ENCODE data around the gene NPSR1. TPM values are rescaled to one million over a fixed set of nuclear protein-coding genes. Genes with fewer than 3 reads are reported as not detected.

The NPSR1 gene
- total RNA-seq, 2 experiments from 2014 or later: not detected

DNA sequence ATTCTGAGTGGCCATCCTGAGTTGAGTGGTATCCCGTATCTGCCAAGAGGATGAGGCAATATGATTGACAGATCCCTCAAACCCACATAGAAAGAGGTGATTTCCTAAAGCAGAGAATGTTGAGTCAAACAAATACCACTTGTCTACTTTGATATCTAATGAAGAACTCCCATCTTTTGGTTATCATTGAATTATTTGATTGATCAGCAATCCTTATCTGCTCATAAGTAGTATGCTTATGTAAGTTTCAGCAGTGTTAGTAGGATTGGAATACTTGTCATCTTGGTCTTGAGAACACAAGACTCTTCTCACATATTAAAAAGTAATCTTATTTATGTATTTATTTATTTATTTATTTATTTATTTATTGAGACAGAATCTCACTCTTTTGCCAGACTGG, 231.9 kb downstream of the NPSR1 start:
- intact Hi-C loops (cut with DNase I, micrococcal nuclease): loop anchor here in 1 of 2 experiments (10.0 kb wide), 1 partner anchor 55 kb away; no protein-coding TSS in a partner anchor
- DNase-seq (no peak), ATAC-seq (no peak)
- Mint-ChIP-seq H3K27ac (no peak overlapping the region), H3K36me3 (ENCODE audit: low read depth) (no peaks in the 10 kb centered on the region), H3K4me3 (no peak overlapping the region), H3K27me3 (peaks cover 15% of the 10 kb centered on the region), H3K4me1 (no peaks in the 10 kb centered on the region), H3K9me3 (ENCODE audit: low read depth) (peaks cover 11% of the 10 kb centered on the region)
- CTCF ChIA-PET: no interaction called here
- POLR2A ChIA-PET: no interaction called here

DNA sequence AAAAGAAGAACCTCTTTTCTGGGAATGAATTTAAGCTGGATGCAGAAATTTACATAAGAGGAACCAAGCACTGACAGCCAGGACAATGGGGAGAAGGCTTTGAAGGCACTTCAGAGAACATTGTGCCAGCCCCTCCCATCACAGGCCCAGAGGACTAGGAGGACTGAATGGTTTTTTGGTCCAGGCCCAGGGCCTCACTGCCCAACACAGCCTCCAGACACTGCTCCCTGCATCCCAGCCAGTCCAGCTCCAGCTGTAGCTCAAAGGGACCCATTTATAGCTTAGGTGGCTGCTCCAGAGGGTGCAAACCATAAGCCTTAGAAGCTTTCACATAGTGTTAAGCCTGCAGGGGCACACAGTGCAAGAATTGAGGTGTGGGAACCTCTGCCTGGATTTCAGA, 237.2 kb downstream of the NPSR1 start:
- intact Hi-C loops (cut with DNase I, micrococcal nuclease): loop anchor here in 1 of 2 experiments (10.0 kb wide), 1 partner anchor 60 kb away; no protein-coding TSS in a partner anchor
- DNase-seq (no peak), ATAC-seq (no peak)
- ChIA-PET CTCF (no interaction called here), POLR2A (no interaction called here)
- H3K36me3 Mint-ChIP-seq (ENCODE audit: low read depth): no peaks in the 10 kb centered on the region
- H3K9me3 Mint-ChIP-seq (ENCODE audit: low read depth): peaks cover 15% of the 10 kb centered on the region
- peaks cover 11% of the 10 kb centered on the region for H3K27me3 Mint-ChIP-seq
- H3K4me3 Mint-ChIP-seq: no peak overlapping the region
- H3K27ac Mint-ChIP-seq: no peak overlapping the region
- H3K4me1 Mint-ChIP-seq: no peaks in the 10 kb centered on the region
